Activated CD4-positive, alpha-beta T cell treated with anti-CD3 and anti-CD28 coated beads, Interleukin-2, amount 50 U/mL, for 4 hours (primary cell): Measurements from ENCODE around the gene CADM2.
"Not testable (repeated sequence)": the region's sequence is repeated elsewhere in the genome, so short reads cannot be mapped to it uniquely, and the experiment has no call there.

ENCODE experiments used
- DNase-seq, 2 experiments: peaks; one replicate each; pipeline ENCODE4 v3.0.0-alpha.2; 2020

The CADM2 gene

GRCh38 chr3:85081191-85081906, 122.6 kb downstream of the CADM2 start:
- DNase-seq: no peak

- DNase-seq: no peak
Observed at GRCh38 chr3:85090495-85090894, 131.7 kb downstream of the CADM2 start.

- no peak for DNase-seq
Observed at GRCh38 chr3:85100316-85100715, 141.5 kb downstream of the CADM2 start.

- DNase-seq: no peak
Observed at GRCh38 chr3:85102781-85103180, 144.0 kb downstream of the CADM2 start.

- no peak for DNase-seq
Observed at GRCh38 chr3:85110393-85110792, 151.6 kb downstream of the CADM2 start.

GRCh38 chr3:85120879-85121278, 162.1 kb downstream of the CADM2 start:
- no peak for DNase-seq

- DNase-seq: not testable (repeated sequence)
Observed at GRCh38 chr3:85132864-85133263, 174.1 kb downstream of the CADM2 start.

GRCh38 chr3:85133691-85134420, 175.1 kb downstream of the CADM2 start:
- DNase-seq: not testable (repeated sequence)

GRCh38 chr3:85142626-85143025, 183.8 kb downstream of the CADM2 start:
- no peak for DNase-seq

- no peak for DNase-seq
Observed at GRCh38 chr3:85148036-85148435, 189.2 kb downstream of the CADM2 start.

- no peak for DNase-seq
Observed at GRCh38 chr3:85151555-85151954, 192.8 kb downstream of the CADM2 start.

- DNase-seq: not testable (repeated sequence)
Observed at GRCh38 chr3:85153279-85153678, 194.5 kb downstream of the CADM2 start.

GRCh38 chr3:85159376-85159775, 200.6 kb downstream of the CADM2 start:
- DNase-seq: no peak

GRCh38 chr3:85161544-85161943, 202.8 kb downstream of the CADM2 start:
- DNase-seq: no peak

- DNase-seq: no peak
Observed at GRCh38 chr3:85162905-85163304, 204.1 kb downstream of the CADM2 start.

- no peak for DNase-seq
Observed at GRCh38 chr3:85164436-85164835, 205.6 kb downstream of the CADM2 start.

GRCh38 chr3:85167576-85167975, 208.8 kb downstream of the CADM2 start:
- no peak for DNase-seq

- no peak for DNase-seq
Observed at GRCh38 chr3:85170646-85171045, 211.9 kb downstream of the CADM2 start.

GRCh38 chr3:85171976-85172375, 213.2 kb downstream of the CADM2 start:
- no peak for DNase-seq

GRCh38 chr3:85176799-85177198, 218.0 kb downstream of the CADM2 start:
- DNase-seq: no peak

GRCh38 chr3:85182975-85183752, 224.4 kb downstream of the CADM2 start:
- DNase-seq: no peak

- DNase-seq: no peak
Observed at GRCh38 chr3:85185495-85185894, 226.7 kb downstream of the CADM2 start.

GRCh38 chr3:85189731-85190130, 230.9 kb downstream of the CADM2 start:
- DNase-seq: no peak

- no peak for DNase-seq
Observed at GRCh38 chr3:85193565-85193964, 234.8 kb downstream of the CADM2 start.
